ES-I3 (cell line): Measurements from ENCODE around the gene SEMA4F.

Source experiments
- H3K36me3 ChIP-seq: 2 replicates; pipeline ENCODE4 v1.6.1; 2013; ENCODE audit warnings: mild to moderate bottlenecking, low read length, control low read depth, moderate library complexity; ENCODE audit not compliant: insufficient read depth
- H3K4me1 ChIP-seq: 2 replicates; pipeline ENCODE4 v1.6.1; 2013; ENCODE audit warnings: mild to moderate bottlenecking, control low read depth, low read length; ENCODE audit not compliant: insufficient read depth
- H3K9ac ChIP-seq: 2 replicates; pipeline ENCODE4 v1.6.1; 2013; ENCODE audit warnings: low read depth, mild to moderate bottlenecking, low read length, moderate library complexity
- H3K9me3 ChIP-seq: 2 replicates; pipeline ENCODE4 v1.6.1; 2013; ENCODE audit warnings: mild to moderate bottlenecking, low read length, moderate library complexity; ENCODE audit not compliant: control insufficient read depth, insufficient read depth

Gene SEMA4F

DNA sequence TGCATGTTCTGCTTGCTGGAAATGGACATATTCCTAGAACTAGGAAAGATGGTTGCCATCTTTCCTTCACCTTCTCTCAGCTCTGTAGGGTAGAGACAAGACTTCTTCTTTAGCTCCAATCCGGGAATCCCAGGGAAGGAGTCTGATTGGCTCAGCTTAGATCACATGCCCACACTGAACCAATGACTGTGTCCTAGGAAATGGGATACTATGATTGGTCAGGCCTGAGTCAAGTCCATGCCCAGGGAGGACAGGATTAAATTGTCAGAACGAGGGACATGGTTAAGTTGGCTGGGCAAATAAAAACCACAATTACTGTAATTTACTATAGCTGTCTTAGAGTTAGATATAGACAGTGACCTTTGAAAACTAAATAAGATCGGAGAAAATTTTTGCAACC is 31.4 kb downstream of the SEMA4F start:
- H3K4me1 ChIP-seq: no peaks in the 10 kb centered on the region
- no peak overlapping the region for H3K9ac ChIP-seq
- no peaks in the 10 kb centered on the region for H3K36me3 ChIP-seq
- no peaks in the 10 kb centered on the region for H3K9me3 ChIP-seq

DNA sequence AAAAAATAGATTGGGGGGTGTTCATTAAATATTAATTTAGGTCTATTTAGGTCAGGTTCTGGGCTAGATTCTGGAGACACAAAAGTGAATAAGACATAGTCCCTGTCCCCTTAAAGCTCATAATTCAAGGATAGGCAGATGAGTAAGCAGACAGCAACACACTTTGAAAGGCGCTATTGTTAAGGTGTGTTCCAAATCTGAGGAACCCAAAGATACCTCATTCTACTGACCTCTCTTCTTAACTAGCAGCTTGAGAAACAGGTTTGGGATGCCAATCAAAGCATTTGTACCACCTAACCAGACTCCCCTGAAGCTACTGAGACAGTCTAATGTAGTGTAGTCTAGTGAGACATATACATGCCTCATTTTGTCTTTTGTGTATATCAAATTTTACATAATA is 34.8 kb downstream of the SEMA4F start:
- Histone ChIP-seq H3K9ac (no peak overlapping the region), H3K36me3 (no peaks in the 10 kb centered on the region), H3K9me3 (no peaks in the 10 kb centered on the region), H3K4me1 (no peaks in the 10 kb centered on the region)

DNA sequence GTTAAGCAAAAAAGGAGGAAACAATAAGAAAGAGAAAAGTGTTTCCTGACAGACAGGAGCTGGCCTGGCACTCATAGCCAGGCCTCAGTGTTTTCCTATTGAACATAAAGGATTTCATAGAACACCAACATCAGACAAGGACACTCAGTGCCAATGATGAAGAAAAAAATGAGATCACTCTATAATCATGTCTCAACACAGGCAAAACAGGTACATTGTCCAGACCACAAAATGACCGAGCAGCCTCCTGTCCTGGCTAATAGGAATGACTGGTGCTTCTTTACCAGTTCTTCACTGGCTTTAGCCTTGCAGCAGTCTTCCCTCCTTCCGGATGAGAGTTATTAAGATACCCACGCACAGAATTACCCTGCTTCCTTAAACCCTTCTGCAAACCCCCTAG is 35.6 kb downstream of the SEMA4F start:
- no peaks in the 10 kb centered on the region for H3K36me3 ChIP-seq
- no peaks in the 10 kb centered on the region for H3K4me1 ChIP-seq
- H3K9me3 ChIP-seq: no peaks in the 10 kb centered on the region
- no peak overlapping the region for H3K9ac ChIP-seq

DNA sequence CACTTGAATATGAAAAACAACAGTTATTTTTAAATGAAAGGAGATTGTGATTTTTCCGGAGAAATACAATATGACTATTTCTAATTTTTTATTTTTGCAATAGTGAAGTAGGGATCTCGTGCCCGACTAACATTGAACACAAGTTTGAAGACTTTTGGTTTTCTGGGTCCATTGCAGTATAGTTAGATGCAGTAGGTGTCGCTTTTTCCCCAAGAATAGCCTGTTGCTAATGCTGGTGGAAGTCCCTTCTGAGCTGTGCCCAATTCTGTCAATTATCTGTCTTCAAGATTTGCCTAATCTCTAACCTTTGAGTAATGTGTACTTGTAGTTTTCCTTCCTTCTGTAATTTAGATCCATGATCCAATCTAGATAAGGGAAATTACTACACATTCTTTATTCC is 36.5 kb downstream of the SEMA4F start:
- Histone ChIP-seq H3K36me3 (no peaks in the 10 kb centered on the region), H3K4me1 (no peaks in the 10 kb centered on the region), H3K9ac (no peak overlapping the region), H3K9me3 (no peaks in the 10 kb centered on the region)

DNA sequence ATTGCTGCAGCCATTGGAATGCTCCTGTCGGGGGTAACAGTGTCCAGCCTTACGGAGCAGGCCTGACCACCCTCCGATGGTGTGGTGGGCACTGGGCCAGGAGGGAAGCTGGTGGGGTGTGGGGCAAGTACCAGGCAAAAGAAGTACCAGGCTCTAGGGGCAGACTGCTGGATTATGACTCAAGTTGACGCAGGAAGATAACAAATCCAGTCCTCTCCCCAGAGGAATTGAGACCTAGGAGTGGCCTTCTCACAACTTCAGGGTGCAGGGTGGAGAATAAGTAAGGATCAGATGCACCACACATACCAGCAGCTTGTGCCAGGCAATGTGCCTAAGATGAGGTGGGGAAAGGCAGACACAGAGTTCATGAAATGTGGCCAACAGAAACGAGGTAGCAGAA is 37.9 kb downstream of the SEMA4F start:
- Histone ChIP-seq H3K9me3 (no peaks in the 10 kb centered on the region), H3K9ac (no peak overlapping the region), H3K4me1 (no peaks in the 10 kb centered on the region), H3K36me3 (no peaks in the 10 kb centered on the region)

DNA sequence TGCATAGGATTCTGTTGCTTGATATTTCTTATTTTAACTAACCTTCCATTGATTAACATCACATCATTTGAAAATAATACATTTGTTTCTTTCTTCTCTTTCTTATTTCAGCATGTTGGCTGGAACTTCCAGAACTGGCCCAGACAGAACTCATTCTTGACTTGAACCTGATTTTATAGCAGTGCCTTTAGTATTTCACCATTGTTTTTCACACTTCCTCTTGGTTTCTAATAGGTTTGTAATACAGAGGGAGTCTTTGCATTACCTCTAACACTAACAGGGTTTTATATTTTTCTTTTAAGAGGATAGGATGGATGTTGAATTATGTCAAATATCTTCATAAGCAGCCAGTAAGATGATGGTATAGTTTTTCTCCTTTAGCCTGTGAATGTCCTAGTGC is 39.2 kb downstream of the SEMA4F start:
- no peaks in the 10 kb centered on the region for H3K9me3 ChIP-seq
- H3K4me1 ChIP-seq: no peaks in the 10 kb centered on the region
- H3K9ac ChIP-seq: no peak overlapping the region
- no peaks in the 10 kb centered on the region for H3K36me3 ChIP-seq

DNA sequence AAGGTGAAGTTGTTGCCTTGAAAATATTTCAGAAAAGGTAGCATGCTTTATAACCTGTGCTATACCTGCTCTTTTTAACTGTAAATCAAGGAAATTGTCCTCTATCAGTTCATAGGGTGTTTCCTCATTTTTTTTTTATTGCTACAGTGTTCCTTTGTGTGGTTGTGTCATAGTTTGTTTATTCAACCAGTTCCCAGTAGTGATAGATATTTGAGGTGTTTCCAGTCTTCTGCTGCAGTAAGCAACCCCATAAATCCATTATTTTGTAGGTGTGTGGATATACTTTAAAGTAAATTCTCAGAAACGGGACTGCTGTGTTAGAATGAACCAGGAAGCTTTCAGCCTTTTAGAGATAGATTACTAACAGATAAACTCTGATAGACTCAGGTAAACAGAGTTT is 39.6 kb downstream of the SEMA4F start:
- Histone ChIP-seq H3K9ac (no peak overlapping the region), H3K4me1 (no peaks in the 10 kb centered on the region), H3K36me3 (no peaks in the 10 kb centered on the region), H3K9me3 (no peaks in the 10 kb centered on the region)

DNA sequence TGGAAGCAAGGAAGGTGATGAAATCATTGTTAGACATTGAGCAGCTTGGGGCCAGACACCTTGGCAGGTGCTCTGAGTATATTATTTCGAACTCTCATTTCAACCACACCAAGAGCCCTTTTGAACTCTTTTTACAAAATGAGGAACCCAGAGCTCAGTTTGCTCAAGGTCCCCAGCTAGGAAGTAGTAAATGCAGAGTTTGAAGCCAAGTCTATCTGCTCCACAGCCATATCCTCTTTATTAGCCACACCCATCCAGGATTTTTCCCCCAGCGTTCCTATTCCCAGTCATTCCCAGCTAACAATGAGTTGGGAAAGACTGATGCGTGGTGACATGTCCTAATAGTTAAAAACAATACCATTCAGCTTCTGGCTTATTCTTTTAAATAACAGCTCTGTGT is 40.2 kb downstream of the SEMA4F start:
- no peaks in the 10 kb centered on the region for H3K9me3 ChIP-seq
- H3K9ac ChIP-seq: no peak overlapping the region
- no peaks in the 10 kb centered on the region for H3K4me1 ChIP-seq
- H3K36me3 ChIP-seq: no peaks in the 10 kb centered on the region

DNA sequence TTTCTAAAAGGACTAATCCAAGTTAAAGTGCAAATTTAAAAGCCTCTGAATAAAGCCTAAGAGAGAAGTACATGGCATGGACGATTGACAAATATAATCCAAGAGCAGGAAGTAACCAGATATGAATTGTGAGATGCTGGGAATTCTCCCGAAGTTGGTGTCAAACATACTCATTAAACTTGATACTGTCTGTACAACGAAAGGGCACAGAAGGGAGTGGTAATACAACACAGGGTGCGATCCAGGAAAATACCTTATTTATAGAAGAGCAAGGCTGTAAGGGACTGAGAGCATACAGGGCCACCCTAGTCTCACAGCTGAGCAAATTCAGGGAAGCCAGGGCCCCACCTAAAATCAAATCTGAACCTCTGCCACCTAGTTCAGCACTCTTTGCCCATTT is 41.6 kb downstream of the SEMA4F start:
- Histone ChIP-seq H3K4me1 (no peaks in the 10 kb centered on the region), H3K9me3 (no peaks in the 10 kb centered on the region), H3K9ac (no peak overlapping the region), H3K36me3 (no peaks in the 10 kb centered on the region)

DNA sequence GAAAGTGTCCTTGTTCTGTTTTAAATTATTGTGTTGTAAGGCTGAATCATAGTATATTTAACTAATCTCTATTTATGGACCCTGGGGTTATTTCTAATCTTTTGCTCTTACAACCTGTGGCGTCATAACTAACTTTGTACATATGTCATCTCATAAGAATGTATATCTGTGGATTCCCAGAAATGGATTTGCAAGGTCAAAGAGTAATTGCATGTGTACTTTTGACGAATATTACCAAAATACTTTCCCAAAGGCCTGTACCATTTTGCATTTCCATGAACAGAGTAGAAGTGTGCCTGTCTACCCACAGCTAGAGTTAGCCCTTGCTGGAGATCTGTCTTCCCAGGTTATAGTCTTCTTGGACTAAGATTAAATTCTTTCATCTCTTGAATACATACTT is 42.8 kb downstream of the SEMA4F start:
- Histone ChIP-seq H3K36me3 (no peaks in the 10 kb centered on the region), H3K9me3 (no peaks in the 10 kb centered on the region), H3K4me1 (peaks cover 4% of the 10 kb centered on the region), H3K9ac (no peak overlapping the region)

DNA sequence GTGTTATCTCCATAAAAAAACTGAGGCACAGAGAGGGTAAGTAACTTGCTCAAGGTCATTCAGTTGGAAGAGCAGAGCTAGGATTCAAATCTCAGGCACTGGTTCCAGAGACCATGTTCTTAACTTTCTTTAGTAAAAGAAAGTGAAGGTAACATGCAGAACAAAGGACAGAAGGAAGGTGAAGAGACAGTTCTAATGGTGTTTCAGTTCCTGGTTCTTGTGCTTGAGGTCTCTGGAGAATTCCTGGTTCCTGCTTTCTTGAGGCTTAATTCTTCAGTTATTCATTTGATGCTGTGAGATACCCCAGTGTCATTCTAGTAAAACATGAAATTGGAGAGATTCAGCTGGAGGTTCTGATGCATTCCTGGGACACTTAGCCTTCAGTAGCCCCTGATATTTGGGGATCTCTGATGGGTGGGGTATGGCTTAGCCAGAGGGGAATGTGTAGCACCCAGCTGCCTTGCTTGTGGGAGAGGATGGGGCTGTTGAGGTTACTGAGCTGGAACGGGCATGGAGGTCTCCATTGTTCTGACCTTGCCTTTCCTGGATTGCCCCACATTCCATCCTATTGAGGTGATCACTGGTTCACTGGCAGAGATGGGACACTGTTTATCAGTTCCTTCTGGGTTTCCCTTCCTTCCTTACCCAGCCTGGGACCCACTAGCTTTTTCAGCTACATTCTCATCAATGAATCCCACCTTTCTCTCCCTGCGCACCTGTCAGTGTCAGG is 46.8 kb downstream of the SEMA4F start:
- H3K4me1 ChIP-seq: peaks cover 4% of the 10 kb centered on the region
- H3K9me3 ChIP-seq: no peaks in the 10 kb centered on the region
- H3K36me3 ChIP-seq: no peaks in the 10 kb centered on the region
- H3K9ac ChIP-seq: no peak overlapping the region

DNA sequence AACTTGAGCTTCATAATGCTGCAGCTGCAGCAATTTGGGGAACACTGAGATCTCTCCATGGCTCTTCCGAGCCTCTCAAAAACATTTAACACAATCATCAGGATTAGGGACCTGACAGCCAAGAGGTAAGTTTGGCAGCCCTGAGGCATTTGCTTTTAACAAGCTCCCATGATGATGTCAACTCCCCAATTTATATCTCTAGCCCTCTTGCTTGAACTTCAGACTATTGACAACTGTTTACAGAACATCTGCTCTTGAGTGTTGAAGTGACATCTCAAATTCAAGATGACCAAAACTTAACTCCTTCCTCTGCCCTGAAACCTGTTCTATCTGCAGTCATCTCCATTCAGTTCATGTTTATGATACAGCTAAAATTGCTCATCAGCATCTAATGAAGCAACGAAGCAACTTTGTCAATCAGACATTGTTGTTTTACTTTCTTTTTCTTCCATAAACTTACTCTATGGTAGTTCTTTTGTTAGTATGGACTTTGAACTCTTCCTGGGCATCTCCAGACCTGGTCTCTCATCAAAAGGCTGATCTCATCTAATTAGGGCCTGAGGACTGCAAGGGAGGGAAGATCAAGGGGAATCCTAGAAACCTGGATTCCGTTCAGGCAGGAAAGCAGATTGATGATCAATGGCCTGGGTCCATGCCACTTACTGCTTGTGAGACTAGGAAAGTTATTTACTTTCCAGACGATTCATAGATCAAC is 48.1 kb downstream of the SEMA4F start:
- Histone ChIP-seq H3K9ac (no peak overlapping the region), H3K9me3 (no peaks in the 10 kb centered on the region), H3K4me1 (peaks cover 4% of the 10 kb centered on the region), H3K36me3 (no peaks in the 10 kb centered on the region)

DNA sequence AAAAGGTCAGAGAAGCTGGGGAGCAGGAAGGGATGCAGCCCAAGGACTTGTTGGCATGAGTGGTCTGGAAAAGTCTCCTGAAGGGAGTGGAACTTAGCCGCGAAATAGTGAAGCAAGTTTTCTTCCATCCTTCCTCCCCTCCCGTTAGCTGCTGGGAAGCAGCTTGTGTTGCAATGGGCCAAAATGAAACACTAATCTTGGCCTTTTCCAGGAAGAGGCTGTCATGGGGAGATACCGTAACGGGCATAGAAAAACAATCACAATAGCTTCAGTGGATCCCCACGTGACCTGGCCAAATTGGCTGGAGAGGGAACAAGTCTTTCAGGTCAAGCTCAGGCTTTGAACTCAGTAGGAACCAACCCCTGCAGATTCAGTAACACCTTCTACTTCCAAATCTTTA is 49.3 kb downstream of the SEMA4F start:
- Histone ChIP-seq H3K4me1 (peaks cover 4% of the 10 kb centered on the region), H3K9me3 (no peaks in the 10 kb centered on the region), H3K9ac (no peak overlapping the region)

DNA sequence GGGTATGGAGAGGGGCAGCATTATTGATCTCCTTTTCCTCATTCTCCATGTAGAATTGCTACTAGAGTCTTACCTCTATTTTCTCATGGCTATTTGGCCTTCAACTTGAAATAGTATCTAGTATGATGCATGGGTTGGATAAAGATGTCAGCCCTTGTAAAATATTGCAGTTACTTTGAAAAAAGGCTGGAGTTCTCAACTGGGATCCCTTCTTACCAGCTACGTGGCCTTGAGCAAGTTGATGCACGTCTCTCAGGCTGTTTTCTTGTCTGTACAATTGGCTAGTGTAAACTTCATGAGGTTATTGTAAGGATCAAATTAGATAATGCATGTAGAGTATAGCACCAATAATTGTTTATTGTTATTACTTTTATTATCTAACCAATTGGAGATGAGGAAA is 50.2 kb downstream of the SEMA4F start:
- H3K36me3 ChIP-seq: no peaks in the 10 kb centered on the region
- peaks cover 4% of the 10 kb centered on the region for H3K4me1 ChIP-seq
- H3K9ac ChIP-seq: no peak overlapping the region
- H3K9me3 ChIP-seq: no peaks in the 10 kb centered on the region

More for the DNA sequence above, 49.3 kb downstream of the SEMA4F start:
- H3K36me3 ChIP-seq: no peaks in the 10 kb centered on the region

DNA sequence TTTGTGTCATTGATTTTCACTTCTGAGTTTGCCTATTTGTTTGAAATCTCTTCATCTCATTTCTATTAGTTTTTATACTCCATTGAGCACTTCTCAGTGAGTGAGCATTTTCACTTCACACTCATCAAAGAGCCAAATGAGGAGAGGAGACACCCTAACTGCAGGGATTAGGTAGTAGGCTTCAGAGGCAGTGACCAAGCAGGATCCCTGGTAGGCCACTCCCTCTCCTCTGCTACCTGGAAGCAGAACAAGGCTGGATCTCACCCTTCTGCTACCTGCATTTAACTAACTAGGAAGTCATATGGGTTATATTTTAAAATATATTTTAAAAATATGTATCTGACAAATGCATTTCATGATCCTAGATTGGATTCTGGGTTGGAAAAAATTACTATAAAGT is 52.7 kb downstream of the SEMA4F start:
- H3K4me1 ChIP-seq: no peaks in the 10 kb centered on the region; the same call in 1 of the 2 replicates
- H3K9me3 ChIP-seq: no peaks in the 10 kb centered on the region
- H3K9ac ChIP-seq: no peak overlapping the region
- no peaks in the 10 kb centered on the region for H3K36me3 ChIP-seq
